Gastroesophageal sphincter (tissue), 3 donors: ENCODE data around the gene TIAM2.

Experiments
- EP300 ChIP-seq: sonication (generic); formaldehyde crosslinking; IDR thresholded peaks from one replicate; pipeline ENCODE4 v1.6.1; 2017; ENCODE audit warnings: antibody characterized with exemption, mild to moderate bottlenecking
- POLR2A ChIP-seq, 2 donors: fragments of 450-650 bp; IDR thresholded peaks; one replicate each; pipeline ENCODE4 v1.6.1; 2017; ENCODE audit warnings: antibody characterized with exemption in 2 of 2, mild to moderate bottlenecking in 2 of 2, moderate library complexity in 1 of 2
- POLR2AphosphoS5 ChIP-seq: sonication (generic); formaldehyde crosslinking; IDR thresholded peaks from one replicate; pipeline ENCODE4 v1.6.1; 2017; ENCODE audit warnings: antibody characterized with exemption
- TF ChIP-seq, protein P1 (sequence below), 4 experiments: fragments of 200-600 bp in 2 of 4; fragments of 450-650 bp in 2 of 4; sonication (generic) in 1 of 4; IDR thresholded peaks; one replicate each; pipeline ENCODE4 v1.5.1; 2017 to 2019; ENCODE audit warnings: antibody characterized with exemption in 4 of 4, mild to moderate bottlenecking in 2 of 4, moderate library complexity in 2 of 4

DNA sequence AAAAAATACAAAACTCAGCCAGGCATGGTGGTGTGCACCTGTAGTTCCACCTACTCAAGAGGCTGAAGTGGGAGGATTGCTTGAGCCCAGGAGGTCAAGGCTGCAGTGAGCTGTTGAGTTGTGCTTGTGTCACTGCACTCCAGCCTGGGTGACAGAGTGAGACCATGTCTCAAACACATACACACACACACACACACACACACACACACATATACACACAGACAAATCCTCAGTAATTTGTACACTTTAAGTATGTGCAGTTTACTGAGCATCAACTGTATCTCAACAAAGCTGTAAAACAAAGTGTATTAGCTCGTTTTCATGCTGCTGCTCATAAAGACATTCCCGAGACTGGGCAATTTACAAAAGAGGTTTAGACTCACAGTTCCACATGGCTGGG is 311.8 kb downstream of the TIAM2 start:
- TF ChIP-seq, protein P1, sequence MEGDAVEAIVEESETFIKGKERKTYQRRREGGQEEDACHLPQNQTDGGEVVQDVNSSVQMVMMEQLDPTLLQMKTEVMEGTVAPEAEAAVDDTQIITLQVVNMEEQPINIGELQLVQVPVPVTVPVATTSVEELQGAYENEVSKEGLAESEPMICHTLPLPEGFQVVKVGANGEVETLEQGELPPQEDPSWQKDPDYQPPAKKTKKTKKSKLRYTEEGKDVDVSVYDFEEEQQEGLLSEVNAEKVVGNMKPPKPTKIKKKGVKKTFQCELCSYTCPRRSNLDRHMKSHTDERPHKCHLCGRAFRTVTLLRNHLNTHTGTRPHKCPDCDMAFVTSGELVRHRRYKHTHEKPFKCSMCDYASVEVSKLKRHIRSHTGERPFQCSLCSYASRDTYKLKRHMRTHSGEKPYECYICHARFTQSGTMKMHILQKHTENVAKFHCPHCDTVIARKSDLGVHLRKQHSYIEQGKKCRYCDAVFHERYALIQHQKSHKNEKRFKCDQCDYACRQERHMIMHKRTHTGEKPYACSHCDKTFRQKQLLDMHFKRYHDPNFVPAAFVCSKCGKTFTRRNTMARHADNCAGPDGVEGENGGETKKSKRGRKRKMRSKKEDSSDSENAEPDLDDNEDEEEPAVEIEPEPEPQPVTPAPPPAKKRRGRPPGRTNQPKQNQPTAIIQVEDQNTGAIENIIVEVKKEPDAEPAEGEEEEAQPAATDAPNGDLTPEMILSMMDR (IDR thresholded peaks at IDR 0.05), result no peak
- TF ChIP-seq EP300 (no peak), POLR2A (IDR thresholded peaks at IDR 0.05) (no peak), POLR2AphosphoS5 (no peak)
